Neural progenitor cell (in vitro differentiated cells): ENCODE measurements around the gene KCNQ1.

ENCODE experiments used
- CTCF ChIP-seq: fragments of 200-600 bp; sonication (generic); IDR thresholded peaks from 2 replicates; pipeline ENCODE4 v1.5.1; 2017; ENCODE audit warnings: antibody characterized with exemption, mild to moderate bottlenecking
- EZH2 ChIP-seq: fragments of 200-600 bp; sonication (generic); IDR thresholded peaks from 2 replicates; pipeline ENCODE4 v1.6.1; 2017; ENCODE audit warnings: antibody characterized with exemption, mild to moderate bottlenecking, moderate library complexity
- EZH2phosphoT487 ChIP-seq: fragments of 200-600 bp; sonication (generic); IDR thresholded peaks from 2 replicates; pipeline ENCODE4 v1.6.1; 2017; ENCODE audit warnings: antibody characterized with exemption

- TF ChIP-seq CTCF = no peak
- TF ChIP-seq EZH2 = no peak
- TF ChIP-seq EZH2phosphoT487 = no peak
Measured at GRCh38 chr11:2541881-2542361, 97.1 kb downstream of the KCNQ1 start.
